Measurements from ENCODE around the gene MYD88. TPM values are rescaled to one million over a fixed set of nuclear protein-coding genes. Genes with fewer than 3 reads are reported as not detected.

The MYD88 gene
- total RNA-seq, 1 donor from 2014 or later, result 22.4 TPM

DNA sequence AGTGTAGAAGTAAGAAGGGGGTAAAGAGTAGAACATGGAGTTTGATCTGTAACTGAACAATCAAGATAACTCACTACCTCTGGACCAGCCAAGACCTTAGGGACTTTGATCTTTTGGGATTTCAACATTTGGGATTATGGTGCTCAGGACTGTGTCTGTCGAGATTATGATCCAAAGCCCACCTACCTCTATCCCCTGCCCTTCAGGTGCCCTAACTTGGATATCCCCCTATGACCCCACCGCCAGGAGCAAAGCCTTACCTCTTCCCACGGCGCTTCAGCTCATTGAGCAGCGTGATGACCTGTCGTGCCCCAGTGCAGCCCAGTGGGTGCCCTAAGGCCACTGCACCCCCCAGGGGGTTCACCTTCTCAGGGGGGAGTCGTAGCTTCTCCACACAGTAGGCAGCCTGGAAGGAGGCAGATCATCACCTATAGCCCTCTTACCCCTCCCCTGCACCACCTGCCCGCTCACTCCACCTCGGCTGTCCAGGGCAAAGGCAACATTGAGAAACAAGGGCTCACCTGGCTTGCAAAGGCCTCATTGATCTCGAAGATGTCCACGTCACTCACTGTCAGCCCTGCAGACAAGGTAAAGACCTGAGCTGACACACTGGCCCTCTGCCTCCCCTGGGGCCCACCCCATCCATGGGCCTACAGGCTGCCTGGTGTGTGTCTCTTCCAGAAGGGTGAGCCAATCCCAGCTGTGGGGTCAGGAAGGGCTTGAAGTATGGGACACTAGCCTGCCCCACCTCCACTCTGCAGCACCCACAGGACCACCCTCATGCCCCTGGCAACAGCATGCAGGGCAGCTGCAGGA lies 12.9 kb upstream of the MYD88 start:
- H3K36me3 Mint-ChIP-seq (ENCODE audit: low read depth), result peaks cover 42% of the 10 kb centered on the region
- H3K4me3 Mint-ChIP-seq (ENCODE audit: unreplicated experiment), result no peak overlapping the region
- no peaks in the 10 kb centered on the region for H3K27me3 Mint-ChIP-seq (ENCODE audit: low read depth)
- H3K9me3 Mint-ChIP-seq (ENCODE audit: low read depth), result no peaks in the 10 kb centered on the region
- no peak for DNase-seq (ENCODE audit: low spot score)
- TF ChIP-seq CTCF (IDR thresholded peaks at IDR 0.05), result no peak
- no peaks in the 10 kb centered on the region for H3K4me1 Mint-ChIP-seq (ENCODE audit: low read depth)
- H3K27ac Mint-ChIP-seq (ENCODE audit: unreplicated experiment), result no peak overlapping the region

- H3K27ac Mint-ChIP-seq (ENCODE audit: unreplicated experiment), result no peak overlapping the region
- H3K9me3 Mint-ChIP-seq (ENCODE audit: low read depth), result no peaks in the 10 kb centered on the region
- no peak for DNase-seq (ENCODE audit: low spot score)
- no peaks in the 10 kb centered on the region for H3K27me3 Mint-ChIP-seq (ENCODE audit: low read depth)
- TF ChIP-seq CTCF (IDR thresholded peaks at IDR 0.05), result no peak
- H3K4me1 Mint-ChIP-seq (ENCODE audit: low read depth), result no peaks in the 10 kb centered on the region
- no peak overlapping the region for H3K4me3 Mint-ChIP-seq (ENCODE audit: unreplicated experiment)
- peaks cover 44% of the 10 kb centered on the region for H3K36me3 Mint-ChIP-seq (ENCODE audit: low read depth)
Measured at GRCh38 chr3:38126121-38126892, 12.2 kb upstream of the MYD88 start.

DNA sequence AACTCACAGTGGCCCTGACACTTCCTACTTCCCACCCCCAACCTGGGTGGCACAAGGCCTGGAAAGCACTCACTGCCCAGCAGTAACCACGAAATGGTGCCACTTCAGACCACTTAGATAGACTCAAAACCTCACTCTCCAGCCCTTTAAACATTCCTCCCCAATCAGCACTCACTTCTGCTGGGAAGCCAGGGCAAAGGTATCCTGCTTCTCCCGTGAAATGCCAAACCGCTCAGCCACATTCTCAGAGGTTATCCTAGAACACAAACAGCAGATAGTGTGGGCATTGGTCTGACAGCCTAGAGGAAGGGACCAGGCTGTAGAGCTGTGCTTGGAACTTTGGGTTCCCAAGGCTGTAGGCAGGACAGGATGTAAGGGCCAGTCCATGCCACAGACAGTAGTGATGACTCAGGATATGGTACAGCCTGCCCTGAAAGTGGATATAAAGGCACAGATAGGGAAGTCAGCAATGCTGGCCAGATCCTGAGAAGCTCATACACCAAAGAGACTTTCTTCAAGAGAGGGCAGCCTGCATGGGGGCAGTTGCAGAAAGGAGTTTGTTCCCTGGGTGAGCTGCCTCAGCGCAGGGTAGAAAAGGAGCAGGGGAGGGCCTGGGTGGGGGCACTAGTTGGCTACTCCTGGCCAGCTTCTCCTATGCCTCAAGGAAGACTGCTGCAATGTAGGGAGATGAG lies 10.7 kb upstream of the MYD88 start:
- no peaks in the 10 kb centered on the region for H3K4me1 Mint-ChIP-seq (ENCODE audit: low read depth)
- TF ChIP-seq CTCF (IDR thresholded peaks at IDR 0.05), result no peak
- no peak for DNase-seq (ENCODE audit: low spot score)
- peaks cover 41% of the 10 kb centered on the region for H3K36me3 Mint-ChIP-seq (ENCODE audit: low read depth)
- no peaks in the 10 kb centered on the region for H3K9me3 Mint-ChIP-seq (ENCODE audit: low read depth)
- no peak overlapping the region for H3K27ac Mint-ChIP-seq (ENCODE audit: unreplicated experiment)
- no peaks in the 10 kb centered on the region for H3K27me3 Mint-ChIP-seq (ENCODE audit: low read depth)
- no peak overlapping the region for H3K4me3 Mint-ChIP-seq (ENCODE audit: unreplicated experiment)

GRCh38 chr3:38128303-38128655 lies 10.2 kb upstream of the MYD88 start:
- no peak for DNase-seq (ENCODE audit: low spot score)
- Mint-ChIP-seq H3K4me3 (ENCODE audit: unreplicated experiment) (no peak overlapping the region), H3K9me3 (ENCODE audit: low read depth) (no peaks in the 10 kb centered on the region), H3K36me3 (ENCODE audit: low read depth) (peaks cover 40% of the 10 kb centered on the region), H3K27ac (ENCODE audit: unreplicated experiment) (no peak overlapping the region), H3K4me1 (ENCODE audit: low read depth) (no peaks in the 10 kb centered on the region), H3K27me3 (ENCODE audit: low read depth) (no peaks in the 10 kb centered on the region)
- no peak for TF ChIP-seq CTCF (IDR thresholded peaks at IDR 0.05)

DNA sequence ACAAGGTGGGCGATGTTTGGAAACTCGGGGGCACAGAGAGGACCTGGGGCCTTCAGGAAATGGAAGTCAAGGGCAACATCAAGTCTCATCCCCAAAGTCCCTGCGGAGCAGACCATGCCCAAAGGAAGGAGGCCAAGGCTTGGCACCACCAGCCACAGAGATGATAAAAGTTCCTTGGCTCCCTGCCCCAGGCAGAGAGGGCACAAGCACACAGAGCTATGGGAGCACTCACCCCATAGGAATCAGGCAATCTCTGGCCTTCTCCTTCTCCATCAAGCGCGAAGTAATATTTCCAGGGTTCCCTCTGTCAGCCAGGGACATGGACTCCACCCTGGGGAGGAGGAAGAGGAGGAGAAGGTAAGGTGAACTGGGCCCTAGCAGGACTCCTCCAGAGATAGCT lies 9.4 kb upstream of the MYD88 start:
- Mint-ChIP-seq H3K27ac (ENCODE audit: unreplicated experiment) (no peak overlapping the region), H3K27me3 (ENCODE audit: low read depth) (no peaks in the 10 kb centered on the region), H3K4me3 (ENCODE audit: unreplicated experiment) (no peak overlapping the region), H3K9me3 (ENCODE audit: low read depth) (no peaks in the 10 kb centered on the region), H3K4me1 (ENCODE audit: low read depth) (no peaks in the 10 kb centered on the region), H3K36me3 (ENCODE audit: low read depth) (peaks cover 42% of the 10 kb centered on the region)
- DNase-seq (ENCODE audit: low spot score), result no peak
- no peak for TF ChIP-seq CTCF (IDR thresholded peaks at IDR 0.05)

Data from chondrocyte (in vitro differentiated cells).